ENCODE results near the gene DPP6. TPM values are rescaled to one million over a fixed set of nuclear protein-coding genes. Genes with fewer than 3 reads are reported as not detected.

The DPP6 gene
- total RNA-seq, 2 donors from 2014 or later, result 0.99 to 1.8 TPM

GRCh38 chr7:154497751-154498150 lies 445.6 kb downstream of the DPP6 start:
- Histone ChIP-seq H3K36me3 (replicated peaks in 1 of 2; ENCODE audit: insufficient read depth in 1 of 2, low read depth in 2 of 2) (no peaks in the 10 kb centered on the region), H3K4me3 (no peak overlapping the region), H3K4me1 (no peaks in the 10 kb centered on the region), H3K27me3 (no peaks in the 10 kb centered on the region), H3K27ac (no peak overlapping the region), H3K9me3 (no peaks in the 10 kb centered on the region)
- intact Hi-C loops (cut with DNase I), result no loop called here
- no peak for TF ChIP-seq CTCF (IDR thresholded peaks at IDR 0.05)
- no peak for TF ChIP-seq POLR2A (IDR thresholded peaks at IDR 0.05)
- DNase-seq (no peak), ATAC-seq (no peak)
- 57% methylated on average over 4 of the region's 4 CpGs for WGBS, 2 donors

GRCh38 chr7:154503962-154504550 lies 451.9 kb downstream of the DPP6 start:
- Histone ChIP-seq H3K36me3 (replicated peaks in 1 of 2; ENCODE audit: insufficient read depth in 1 of 2, low read depth in 2 of 2) (no peaks in the 10 kb centered on the region), H3K27ac (no peak overlapping the region), H3K4me3 (no peak overlapping the region), H3K27me3 (no peaks in the 10 kb centered on the region), H3K9me3 (no peaks in the 10 kb centered on the region), H3K4me1 (no peaks in the 10 kb centered on the region)
- intact Hi-C loops (cut with DNase I), result no loop called here
- ATAC-seq (no peak), DNase-seq (no peak)
- WGBS, 2 donors, result 11 to 13% methylated on average over 5 of the region's 5 CpGs
- TF ChIP-seq CTCF (IDR thresholded peaks at IDR 0.05) (peak in 6 of 7 experiments; percentile 53 to 69 (median 62)), POLR2A (IDR thresholded peaks at IDR 0.05) (no peak)

- no peaks in the 10 kb centered on the region for H3K27me3 ChIP-seq
- no peak overlapping the region for H3K4me3 ChIP-seq
- no peak overlapping the region for H3K27ac ChIP-seq
- intact Hi-C loops (cut with DNase I), result no loop called here
- DNase-seq (no peak), ATAC-seq (no peak)
- H3K4me1 ChIP-seq, result no peaks in the 10 kb centered on the region
- TF ChIP-seq CTCF (IDR thresholded peaks at IDR 0.05) (no peak), POLR2A (IDR thresholded peaks at IDR 0.05) (no peak)
- H3K36me3 ChIP-seq (replicated peaks in 1 of 2; ENCODE audit: insufficient read depth in 1 of 2, low read depth in 2 of 2), result no peaks in the 10 kb centered on the region
- H3K9me3 ChIP-seq, result no peaks in the 10 kb centered on the region
Measured at GRCh38 chr7:154504918-154505317, 452.7 kb downstream of the DPP6 start.

- ATAC-seq, result no peak
- intact Hi-C loops (cut with DNase I), result no loop called here
- no peaks in the 10 kb centered on the region for H3K9me3 ChIP-seq
- no peak for DNase-seq
- WGBS, 2 donors, result 47 to 58% methylated on average over 4 of the region's 4 CpGs
- H3K27me3 ChIP-seq, result no peaks in the 10 kb centered on the region
- no peaks in the 10 kb centered on the region for H3K4me1 ChIP-seq
- H3K36me3 ChIP-seq (replicated peaks in 1 of 2; ENCODE audit: insufficient read depth in 1 of 2, low read depth in 2 of 2), result no peaks in the 10 kb centered on the region
- H3K4me3 ChIP-seq, result no peak overlapping the region
- H3K27ac ChIP-seq, result no peak overlapping the region
- TF ChIP-seq POLR2A (IDR thresholded peaks at IDR 0.05) (no peak), CTCF (IDR thresholded peaks at IDR 0.05) (no peak)
Measured at GRCh38 chr7:154505362-154505761, 453.2 kb downstream of the DPP6 start.

GRCh38 chr7:154509192-154509591 lies 457.0 kb downstream of the DPP6 start:
- Histone ChIP-seq H3K9me3 (no peaks in the 10 kb centered on the region), H3K36me3 (replicated peaks in 1 of 2; ENCODE audit: insufficient read depth in 1 of 2, low read depth in 2 of 2) (no peaks in the 10 kb centered on the region), H3K27ac (no peak overlapping the region), H3K4me3 (no peak overlapping the region), H3K27me3 (no peaks in the 10 kb centered on the region), H3K4me1 (no peaks in the 10 kb centered on the region)
- WGBS, 2 donors, result 61 to 67% methylated on average over 3 of the region's 3 CpGs
- DNase-seq (no peak), ATAC-seq (no peak)
- no peak for TF ChIP-seq CTCF (IDR thresholded peaks at IDR 0.05)
- TF ChIP-seq POLR2A (IDR thresholded peaks at IDR 0.05), result no peak
- intact Hi-C loops (cut with DNase I), result no loop called here
